Hepatocyte (in vitro differentiated cells): Measurements from ENCODE around the gene GPAT3.

Source experiments
- CTCF ChIP-seq: fragments of 200-600 bp; sonication (generic); IDR thresholded peaks from 2 replicates; pipeline ENCODE4 v1.5.1; 2016; ENCODE audit warnings: antibody characterized with exemption, mild to moderate bottlenecking; ENCODE audit not compliant: poor library complexity
- EZH2 ChIP-seq: fragments of 200-600 bp; sonication (generic); IDR thresholded peaks from 2 replicates; pipeline ENCODE4 v1.6.1; 2016; ENCODE audit warnings: antibody characterized with exemption, mild to moderate bottlenecking, borderline replicate concordance
- EZH2phosphoT487 ChIP-seq: fragments of 200-600 bp; sonication (generic); IDR thresholded peaks from one replicate; pipeline ENCODE4 v1.6.1; 2018; ENCODE audit warnings: antibody characterized with exemption, mild to moderate bottlenecking, low read depth, moderate library complexity; ENCODE audit not compliant: unreplicated experiment, severe bottlenecking

- TF ChIP-seq CTCF (no peak), EZH2 (no peak), EZH2phosphoT487 (no peak)
These were observed 67.2 kb downstream of the GPAT3 start for GRCh38 chr4:83603129-83603528.
